Skin of body (tissue), 2 donors: Measurements from ENCODE around the gene RMND5A. TPM values are rescaled to one million over a fixed set of nuclear protein-coding genes. Genes with fewer than 3 reads are reported as not detected.
"Not testable (repeated sequence)": the region's sequence is repeated elsewhere in the genome, so short reads cannot be mapped to it uniquely, and the experiment has no call there.

ENCODE experiments used
- DNase-seq: peaks from one replicate; lab custom pipeline; 2025; lab: John Stamatoyannopoulos, UW
- total RNA-seq: library from RNA; depleted of rRNA; stranded (reverse); fragments of >200 nt; gene quantifications from one replicate; pipeline ENCODE4 v1.2.3, GENCODE V29; 2014

RMND5A gene
- total RNA-seq, 1 donor from 2014 or later, result 56.9 TPM

DNA sequence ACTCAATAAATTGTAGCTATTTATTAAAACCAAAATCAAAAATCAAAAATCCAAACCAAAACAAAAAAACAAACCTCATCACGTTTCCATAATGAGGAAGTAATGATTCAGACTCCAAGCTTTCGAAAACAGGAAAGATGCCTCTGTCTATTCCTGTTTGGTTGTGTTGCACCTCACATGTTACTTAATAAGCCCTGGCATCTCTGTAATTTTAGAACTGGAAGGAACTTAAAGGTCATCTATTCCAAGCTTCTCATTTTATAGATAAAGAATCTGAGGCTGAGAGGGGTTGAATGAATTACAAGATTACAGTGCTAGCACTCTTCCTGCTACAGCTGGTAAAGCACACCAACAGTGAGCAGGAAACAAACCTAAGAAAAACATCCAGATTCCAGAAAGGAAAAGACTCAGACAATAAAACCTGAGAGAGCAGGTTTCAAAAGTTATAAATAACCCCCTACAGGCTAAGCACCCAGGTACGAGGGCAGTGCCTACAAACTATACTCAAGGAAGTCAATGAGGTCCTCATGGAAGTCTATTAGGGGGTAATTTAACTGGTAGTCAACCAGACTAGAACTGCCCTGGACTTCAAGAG, 5.4 kb upstream of the RMND5A start:
- not testable (repeated sequence) for DNase-seq

DNA sequence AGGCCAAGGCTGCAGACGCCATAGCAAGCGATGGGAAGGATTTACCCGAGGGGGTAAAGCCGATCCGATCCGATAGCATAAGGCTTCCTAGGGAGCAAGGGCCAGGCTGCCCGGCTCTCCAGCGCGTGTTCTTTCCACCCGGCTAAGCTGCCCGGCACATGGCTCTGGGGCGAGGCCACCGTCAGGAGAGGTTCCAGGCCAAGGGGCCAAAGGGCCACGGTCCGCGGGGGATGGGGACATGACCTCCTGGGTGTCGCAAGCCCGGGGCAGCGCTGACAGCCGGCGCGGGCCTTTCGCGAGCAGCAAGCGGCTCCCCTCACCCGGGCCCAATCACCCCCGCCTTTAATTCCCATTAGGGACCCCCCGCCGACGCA, 841 bp upstream of the RMND5A start:
- not testable (repeated sequence) for DNase-seq

DNA sequence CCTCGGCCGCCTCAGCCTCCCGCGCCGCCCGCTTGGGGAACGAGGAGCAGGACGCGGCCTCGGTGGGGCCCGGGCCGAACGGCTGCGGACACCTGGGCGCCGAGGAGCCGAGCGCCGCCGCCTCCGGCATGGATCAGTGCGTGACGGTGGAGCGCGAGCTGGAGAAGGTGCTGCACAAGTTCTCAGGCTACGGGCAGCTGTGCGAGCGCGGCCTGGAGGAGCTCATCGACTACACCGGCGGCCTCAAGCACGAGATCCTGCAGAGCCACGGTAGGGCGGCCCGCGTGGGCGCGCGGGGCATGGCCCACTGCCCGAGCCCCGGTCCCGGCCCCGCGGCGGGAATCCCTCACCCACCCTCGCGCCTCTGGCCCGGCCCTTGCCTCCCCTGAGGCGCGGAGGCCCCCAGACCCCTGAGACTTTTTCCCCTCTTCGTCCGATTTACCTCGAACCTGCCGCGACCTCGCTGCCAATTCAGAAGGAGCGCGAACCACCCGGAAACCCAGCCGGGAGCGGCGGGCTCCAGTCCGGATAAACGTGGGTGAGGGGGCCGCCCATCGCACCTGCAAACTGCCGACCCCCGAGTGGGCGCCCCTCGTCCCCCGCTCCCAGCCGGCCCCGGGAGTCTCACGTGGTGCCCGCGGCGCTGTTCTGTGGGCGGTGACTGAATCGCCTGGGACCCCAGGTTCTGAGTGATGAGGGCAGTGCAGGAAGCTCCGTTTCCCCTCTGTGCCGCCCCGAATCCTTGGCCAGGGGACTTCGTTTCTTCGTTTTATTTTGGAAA, 639 bp downstream of the RMND5A start:
- not testable (repeated sequence) for DNase-seq

DNA sequence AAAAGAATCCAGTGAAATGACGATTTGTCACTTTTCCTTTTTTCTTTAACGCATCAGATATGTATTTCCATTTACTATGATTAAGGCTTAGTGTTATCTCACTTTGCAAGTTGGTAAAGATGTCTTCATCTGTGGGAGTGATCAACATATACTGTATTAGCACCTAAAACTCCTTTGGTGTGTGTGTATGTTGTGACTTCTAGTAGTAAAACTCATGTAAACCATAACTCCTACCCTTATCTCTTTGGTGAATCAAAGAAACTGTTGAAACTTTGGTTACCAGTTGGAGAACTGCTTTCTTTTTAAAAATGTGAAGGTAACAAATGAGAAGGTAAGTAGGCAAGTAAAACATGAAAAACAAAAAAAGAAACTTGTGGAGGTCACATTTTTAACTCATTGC, 5.6 kb downstream of the RMND5A start:
- not testable (repeated sequence) for DNase-seq

DNA sequence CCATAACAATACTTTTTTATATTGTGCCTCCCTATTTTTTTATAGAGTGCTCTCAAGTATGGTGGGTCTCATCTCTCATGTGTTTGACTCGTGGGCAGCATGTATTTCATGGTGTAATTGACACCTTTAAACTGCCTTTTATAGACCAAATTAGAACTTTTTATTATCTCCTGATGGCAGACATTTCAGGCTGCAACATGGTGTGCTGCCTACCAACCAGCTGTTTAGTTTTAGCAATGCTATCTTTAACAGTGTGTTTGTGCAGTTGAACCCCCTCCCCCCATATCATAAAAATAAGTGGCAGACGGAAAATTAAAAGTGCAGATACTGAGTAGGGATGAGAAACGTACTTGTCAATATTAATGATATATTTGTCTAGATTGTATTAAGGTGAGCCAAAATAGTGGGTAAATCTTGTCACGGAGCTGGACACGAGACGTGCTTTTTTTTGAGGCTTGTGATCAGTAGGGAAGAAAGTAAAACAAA, 12.0 kb downstream of the RMND5A start:
- not testable (repeated sequence) for DNase-seq

DNA sequence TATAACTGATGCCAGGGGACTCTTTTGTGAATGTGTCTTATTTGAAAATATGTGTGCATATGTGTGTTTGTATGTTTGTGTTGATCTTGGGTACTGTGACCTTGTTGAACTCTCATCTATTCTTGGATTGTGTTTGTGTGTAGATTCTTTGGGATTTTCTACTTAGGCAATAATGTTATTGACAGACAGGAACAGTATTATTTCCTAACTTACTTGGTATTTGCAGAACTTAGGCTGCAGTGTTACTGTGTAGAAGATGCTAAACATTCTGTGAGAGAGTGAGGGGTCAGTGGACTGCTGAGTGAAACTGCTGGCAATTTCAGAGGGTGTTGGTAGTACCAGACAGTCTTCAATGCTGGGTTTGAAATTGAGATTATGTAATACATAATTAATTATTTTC, 12.7 kb downstream of the RMND5A start:
- DNase-seq, result not testable (repeated sequence)

DNA sequence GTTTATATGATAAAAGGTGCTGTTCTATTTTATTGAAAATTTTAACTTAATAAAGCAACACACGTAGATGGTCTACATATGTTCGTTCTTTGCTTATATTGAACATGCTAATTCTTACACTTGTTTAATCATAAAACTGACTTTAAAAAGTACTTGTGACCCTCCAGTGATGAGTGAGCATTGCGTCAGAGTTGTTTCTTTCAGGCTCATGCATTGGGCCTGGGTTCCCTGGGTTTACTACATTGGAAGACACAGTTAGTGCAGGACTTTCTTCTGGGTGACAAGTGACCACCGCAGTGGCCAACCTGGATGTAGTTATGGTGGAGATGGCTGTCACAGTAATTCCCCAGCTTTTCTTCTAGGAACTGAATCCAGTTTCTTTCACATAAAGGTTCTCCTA, 13.4 kb downstream of the RMND5A start:
- not testable (repeated sequence) for DNase-seq

DNA sequence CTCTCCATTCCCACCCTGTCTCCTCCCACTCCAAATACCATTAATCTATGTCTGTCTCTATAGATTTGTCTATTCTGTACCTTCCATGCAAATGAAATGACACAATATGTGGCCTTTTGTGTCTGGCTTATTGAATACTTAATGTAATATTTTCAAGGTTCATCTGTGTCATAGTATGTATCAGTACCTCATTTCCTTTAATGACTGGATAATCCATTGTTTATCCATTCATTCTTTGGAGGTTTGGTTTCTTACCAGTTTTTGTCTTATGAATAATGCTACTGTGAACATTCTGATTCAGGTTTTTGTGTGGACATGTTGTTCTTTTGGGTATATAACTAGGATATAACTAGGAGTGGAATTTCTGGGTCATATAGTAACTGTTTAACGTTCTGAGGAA, 14.8 kb downstream of the RMND5A start:
- not testable (repeated sequence) for DNase-seq

DNA sequence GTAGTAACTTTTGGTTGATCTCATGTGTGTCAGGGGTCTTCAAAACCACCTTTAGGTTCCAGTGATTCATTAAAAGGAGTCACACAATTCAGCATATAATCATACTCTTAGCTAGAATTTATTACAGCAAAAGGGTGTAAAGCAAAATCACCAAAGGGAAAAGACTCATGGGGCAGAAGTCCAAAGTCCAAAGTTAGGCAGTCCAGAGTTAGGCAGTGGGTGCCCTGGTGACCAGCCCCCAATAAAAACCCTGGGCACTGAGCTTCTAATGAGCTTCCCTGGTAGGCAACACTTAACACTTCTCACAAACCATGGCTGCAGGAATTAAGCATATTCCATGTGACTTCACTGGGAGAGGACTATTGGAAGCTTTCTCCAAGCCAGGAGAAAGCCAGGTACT, 19.4 kb downstream of the RMND5A start:
- DNase-seq, result not testable (repeated sequence)

DNA sequence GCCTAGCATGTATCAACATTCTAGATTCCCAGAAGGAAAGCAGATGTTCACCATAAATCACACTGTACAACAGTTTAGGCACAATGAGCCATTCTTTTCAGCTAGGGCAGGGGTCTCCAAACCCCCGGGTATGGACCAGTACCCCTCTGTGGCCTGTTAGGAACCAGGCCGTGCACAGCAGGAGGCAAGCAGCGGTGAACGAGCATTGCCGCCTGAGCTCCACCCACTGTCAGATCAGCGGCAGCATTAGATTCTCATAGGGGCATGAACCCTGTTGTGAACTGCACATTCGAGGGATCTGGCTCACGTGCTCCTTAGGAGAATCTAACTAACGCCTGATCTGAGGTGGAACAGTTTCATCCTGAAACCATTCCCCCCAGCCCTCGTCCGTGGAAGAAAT, 19.8 kb downstream of the RMND5A start:
- DNase-seq, result not testable (repeated sequence)

DNA sequence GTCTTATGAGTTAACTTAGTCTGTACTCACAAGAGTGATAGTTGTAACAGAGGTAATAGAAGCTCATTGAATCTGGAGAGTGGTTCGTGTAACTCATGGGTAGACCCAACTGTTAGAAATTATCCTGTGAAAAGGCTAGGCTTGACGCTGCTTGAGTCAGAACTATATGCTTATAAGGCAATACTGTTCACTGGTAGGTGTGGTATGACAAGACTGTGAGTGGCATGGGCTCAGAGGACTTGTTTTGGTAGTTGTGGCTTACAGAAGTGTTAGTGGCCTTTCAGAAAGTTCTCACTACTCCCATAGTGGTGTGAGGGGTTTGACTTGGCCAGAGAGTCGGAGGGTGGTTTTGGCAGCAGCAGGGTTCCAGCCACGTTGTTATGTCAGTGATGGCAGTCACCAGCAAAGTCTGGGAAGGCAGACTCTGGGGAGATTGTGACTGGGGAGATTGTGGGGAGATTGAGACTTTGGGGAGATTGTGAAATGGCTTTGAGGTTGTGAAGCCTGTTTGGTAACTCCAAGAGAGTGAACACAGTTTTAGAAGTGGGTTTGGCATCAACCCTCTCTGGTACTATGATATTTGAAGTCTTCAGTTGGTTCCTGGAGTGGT, 21.9 kb downstream of the RMND5A start:
- DNase-seq, result not testable (repeated sequence)

DNA sequence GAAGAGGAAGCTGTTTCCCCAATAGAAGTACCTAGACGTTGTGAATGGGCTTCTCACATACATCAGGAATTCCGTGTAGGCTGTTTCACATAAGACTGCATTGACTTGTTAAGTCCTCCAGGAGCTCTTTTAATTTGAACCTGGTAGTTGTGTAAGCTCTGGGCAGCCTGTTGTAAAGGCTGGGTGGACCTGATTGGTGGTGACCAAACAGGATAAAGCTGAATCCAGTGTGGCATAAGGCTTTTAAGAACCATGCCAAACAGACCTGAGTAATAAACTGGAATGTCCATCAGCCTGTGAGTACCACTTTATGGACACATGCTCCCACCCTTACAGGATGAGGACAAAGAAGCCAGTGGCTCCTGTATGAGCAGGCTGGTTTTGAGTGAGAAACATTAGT, 24.1 kb downstream of the RMND5A start:
- no peak for DNase-seq

DNA sequence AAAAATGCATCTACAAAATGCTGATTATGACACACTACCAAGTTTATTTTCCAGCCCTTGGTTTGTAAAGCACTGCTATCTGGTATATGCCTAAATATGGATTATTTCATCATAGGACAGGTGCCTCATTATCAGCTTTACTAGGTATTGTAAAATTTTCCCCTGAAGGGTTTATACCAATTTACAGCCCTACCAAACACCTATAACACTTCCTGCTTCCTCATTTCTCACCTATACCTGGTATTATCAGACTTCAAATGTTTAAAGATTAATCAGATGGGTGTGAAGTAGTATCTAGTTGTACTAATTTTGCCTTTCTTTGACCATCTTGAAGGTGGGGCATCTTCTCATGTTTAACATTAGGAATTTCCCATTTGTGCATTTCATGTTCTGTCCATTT, 26.8 kb downstream of the RMND5A start:
- DNase-seq, result no peak

DNA sequence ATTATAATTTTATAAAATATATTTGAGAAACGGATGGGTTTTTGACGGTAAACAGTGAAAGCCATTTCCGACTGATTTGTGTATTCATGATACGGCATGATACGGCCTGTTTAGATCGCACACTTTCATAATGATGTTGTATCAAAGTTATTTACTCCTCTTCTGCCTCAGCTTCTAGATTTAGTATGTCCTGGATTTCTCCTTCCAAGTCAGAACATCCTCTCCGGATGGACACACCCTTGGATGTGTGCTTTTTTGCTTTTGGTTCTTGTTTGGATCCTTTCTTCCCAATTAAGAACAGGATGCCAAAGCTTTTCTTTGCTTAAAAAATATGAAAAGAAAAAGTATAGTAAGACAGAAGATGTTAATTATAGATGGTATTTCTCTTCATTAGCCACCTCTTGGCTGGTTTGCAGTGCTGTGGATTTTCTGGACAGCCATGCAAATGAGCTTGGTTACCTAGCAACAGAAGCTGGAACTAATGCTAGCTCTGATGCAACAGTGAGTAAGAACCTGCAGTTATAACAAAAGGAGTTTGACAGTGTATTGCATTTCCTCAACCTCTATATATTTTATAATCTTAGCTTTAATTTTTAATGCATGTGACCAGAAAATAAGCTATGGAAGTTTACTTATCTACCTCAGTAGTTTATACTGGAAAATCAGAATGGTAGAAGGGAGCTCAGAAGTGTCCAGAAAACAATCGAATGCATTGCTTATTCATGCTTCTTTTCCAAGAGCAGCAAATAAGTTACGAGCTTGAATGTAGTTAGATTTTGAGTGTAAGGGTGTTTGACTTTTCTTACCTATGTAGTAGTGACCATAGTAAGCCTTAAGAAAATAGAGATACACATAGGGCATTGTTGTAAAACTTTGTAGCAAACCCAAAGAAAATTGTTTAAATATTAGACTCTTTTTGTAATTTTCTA, 27.9 kb downstream of the RMND5A start:
- DNase-seq, result no peak

DNA sequence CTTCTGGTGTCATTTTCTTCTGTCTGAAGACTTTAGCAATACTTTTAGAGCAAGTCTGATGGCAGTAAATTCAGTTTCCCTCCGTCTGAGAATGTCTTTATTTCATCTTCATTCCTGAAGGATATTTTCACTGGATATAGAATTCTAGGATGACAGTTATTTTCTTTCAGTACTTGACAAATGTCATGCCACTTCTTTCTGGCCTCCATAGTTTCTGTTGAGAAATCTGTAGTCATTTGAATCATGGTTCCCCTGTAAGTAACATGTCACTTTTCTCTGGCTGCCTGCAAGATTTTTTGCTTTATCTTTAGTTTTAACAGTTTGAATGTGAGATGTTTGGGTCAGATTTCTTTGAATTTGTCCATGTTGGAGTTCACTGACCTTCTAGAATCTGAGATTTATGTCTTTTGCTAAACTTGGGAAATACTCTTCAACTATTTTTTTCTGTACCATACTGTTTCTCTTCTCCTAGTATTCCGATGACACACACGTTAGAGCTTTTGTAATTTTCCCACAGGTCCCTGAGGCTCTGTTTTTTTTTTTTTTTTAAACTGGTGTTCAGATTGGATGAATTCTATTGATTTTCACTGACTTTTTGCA, 30.2 kb downstream of the RMND5A start:
- no peak for DNase-seq

DNA sequence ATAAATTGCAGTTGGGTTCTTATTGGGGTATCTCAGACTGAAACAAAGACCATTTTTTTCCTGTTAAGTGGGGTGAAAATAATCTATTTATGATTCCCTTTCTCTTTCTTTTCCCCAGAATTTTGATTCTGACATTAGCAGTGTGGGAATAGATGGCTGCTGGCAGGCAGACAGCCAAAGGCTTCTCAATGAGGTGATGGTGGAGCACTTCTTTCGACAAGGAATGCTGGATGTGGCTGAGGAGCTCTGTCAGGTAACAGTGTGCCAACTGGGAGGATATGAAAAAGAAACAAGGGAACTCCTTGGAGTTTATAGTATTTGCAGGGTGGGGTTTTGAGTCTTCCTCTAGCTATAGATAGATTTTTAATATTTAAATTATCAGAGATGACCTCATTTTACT, 31.7 kb downstream of the RMND5A start:
- no peak for DNase-seq

DNA sequence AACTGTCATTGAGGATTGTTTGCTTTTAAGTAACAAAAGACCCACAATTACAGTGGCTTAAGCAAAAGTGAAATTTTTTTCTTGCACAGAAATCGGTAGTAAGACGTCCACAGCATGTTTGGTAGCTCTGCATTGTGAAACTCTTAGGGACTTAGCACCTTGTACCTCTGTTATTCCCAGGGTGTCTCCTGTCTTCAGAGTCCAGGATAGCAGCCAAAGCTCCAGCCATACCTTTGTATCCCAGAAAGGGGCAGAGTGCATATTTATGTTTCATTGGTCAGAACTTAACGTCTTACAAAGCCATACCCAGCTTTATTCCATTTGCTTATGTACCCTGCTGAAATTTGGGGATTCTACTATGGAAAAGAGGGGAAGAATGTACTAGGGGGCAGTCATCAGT, 32.8 kb downstream of the RMND5A start:
- no peak for DNase-seq

DNA sequence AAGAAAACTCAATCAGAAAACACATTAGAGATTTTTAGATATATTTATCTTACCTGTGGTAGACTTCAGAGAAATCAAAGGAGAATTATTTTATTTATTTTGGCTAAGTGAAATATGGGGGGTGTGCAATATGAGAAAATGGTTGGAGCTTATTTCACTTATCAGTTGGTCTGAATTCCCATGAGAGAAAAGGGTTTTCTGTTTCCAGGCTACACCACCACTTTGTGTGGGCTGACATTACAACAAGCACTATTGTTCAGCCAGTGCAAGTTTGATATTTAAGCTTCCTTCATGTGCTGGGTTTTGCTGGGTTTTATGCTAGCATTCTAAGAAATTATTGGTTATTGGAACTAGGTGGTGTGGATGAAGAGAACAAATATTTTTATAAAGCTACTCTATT, 33.5 kb downstream of the RMND5A start:
- DNase-seq, result no peak

DNA sequence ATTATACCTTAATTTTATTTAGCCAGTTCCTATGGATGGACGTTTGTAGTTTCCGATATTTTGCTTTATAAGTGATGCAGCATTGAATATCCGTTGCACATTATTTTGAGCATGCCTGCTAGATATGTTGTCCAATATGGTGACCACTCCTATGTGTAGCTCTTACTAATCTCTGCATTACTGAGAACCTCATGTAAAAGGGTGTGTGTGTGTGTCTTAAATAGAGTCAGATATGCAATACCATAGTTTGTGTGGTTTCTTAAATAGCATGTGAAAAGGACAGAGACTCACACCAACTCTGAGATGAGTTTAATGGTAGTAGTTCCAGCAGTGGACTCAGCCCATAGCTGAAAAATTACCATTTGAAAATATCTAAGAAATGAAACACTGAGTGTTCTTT, 38.3 kb downstream of the RMND5A start:
- no peak for DNase-seq

DNA sequence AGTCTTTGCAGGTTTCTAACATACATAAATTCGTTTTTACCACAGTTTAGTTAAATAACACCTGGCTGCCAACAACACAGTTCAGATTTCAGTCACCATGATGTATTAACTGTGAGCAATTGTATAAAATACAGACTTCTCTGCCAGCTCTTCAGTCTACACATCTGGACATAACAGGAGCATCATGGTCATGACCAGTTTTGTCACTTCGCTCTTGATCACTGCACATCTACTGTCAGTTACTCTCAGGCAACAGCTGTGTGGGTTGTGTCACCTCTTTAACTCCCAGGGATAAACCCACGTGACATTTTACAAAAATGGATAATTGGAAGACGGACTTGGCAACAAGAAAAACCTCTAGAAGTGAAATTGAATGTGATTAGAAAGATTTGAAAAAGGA, 40.3 kb downstream of the RMND5A start:
- no peak for DNase-seq

DNA sequence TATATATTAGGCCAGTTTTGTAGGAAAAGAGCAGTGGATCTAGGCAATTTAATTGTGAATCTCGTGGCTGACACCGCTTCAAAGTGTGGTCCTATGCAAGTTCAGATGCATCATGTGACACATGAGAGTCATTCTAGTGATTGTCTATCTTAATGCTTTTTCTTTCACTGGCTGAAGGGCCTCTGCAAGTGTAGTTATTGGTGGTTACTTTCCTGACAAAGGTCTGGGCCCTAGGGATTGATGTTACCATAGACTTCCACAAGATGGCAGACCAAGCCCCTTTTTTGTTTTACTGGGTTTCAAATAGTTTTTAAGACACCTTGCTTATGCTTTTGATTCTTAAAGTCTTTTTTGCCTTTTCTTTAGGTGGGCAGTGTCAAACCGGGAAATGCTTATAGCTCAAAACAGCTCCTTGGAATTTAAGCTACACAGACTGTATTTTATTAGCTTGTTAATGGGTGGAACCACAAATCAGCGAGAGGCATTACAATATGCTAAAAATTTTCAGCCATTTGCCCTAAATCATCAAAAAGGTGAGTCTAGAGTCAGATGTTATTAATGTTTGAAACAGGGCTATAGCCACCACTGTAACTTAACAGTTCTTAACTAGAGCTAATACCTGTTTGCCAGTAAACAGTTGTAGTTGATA, 44.7 kb downstream of the RMND5A start:
- peak; percentile 16 for DNase-seq
